MM.1S (cell line): ENCODE measurements around the gene SLC12A7.

ENCODE experiments used
- DNase-seq: peaks from one replicate; pipeline ENCODE4 v3.0.0-alpha.2; 2015
- H2AFZ ChIP-seq: fragments of 300-600 bp; sonication (generic); 2 replicates; pipeline ENCODE4 v1.6.0; 2016; ENCODE audit warnings: antibody characterized with exemption, low read length
- H3F3A ChIP-seq: fragments of 300-600 bp; sonication (generic); 2 replicates; pipeline ENCODE4 v1.6.1; 2016; ENCODE audit warnings: mild to moderate bottlenecking, antibody characterized with exemption, low read length, moderate library complexity, mixed read lengths; ENCODE audit not compliant: insufficient read depth
- H3K27ac ChIP-seq: fragments of 300-600 bp; sonication (generic); 2 replicates; pipeline ENCODE4 v1.5.1; 2016; ENCODE audit warnings: mild to moderate bottlenecking, low read length
- H3K27me3 ChIP-seq: fragments of 300-600 bp; sonication (generic); replicated peaks from 2 replicates; pipeline ENCODE4 v1.6.0; 2016; ENCODE audit warnings: low read length; ENCODE audit not compliant: insufficient read depth
- H3K36me3 ChIP-seq: fragments of 300-600 bp; sonication (generic); replicated peaks from 2 replicates; pipeline ENCODE4 v1.6.1; 2016; ENCODE audit warnings: mild to moderate bottlenecking, low read length, mixed read lengths; ENCODE audit not compliant: insufficient read depth
- H3K4me1 ChIP-seq: fragments of 300-600 bp; sonication (generic); 2 replicates; pipeline ENCODE4 v1.6.1; 2016; ENCODE audit warnings: low read length, mixed read lengths
- H3K4me2 ChIP-seq: fragments of 300-600 bp; sonication (generic); 2 replicates; pipeline ENCODE4 v1.6.0; 2016; ENCODE audit warnings: low read depth, low read length
- H3K4me3 ChIP-seq: fragments of 300-600 bp; sonication (generic); 2 replicates; pipeline ENCODE4 v1.5.1; 2016; ENCODE audit warnings: low read length, mixed read lengths
- H3K79me2 ChIP-seq: fragments of 300-600 bp; sonication (generic); 2 replicates; pipeline ENCODE4 v1.6.1; 2016; ENCODE audit warnings: mixed run types, low read length, mixed read lengths
- H3K9ac ChIP-seq: fragments of 300-600 bp; sonication (generic); 2 replicates; pipeline ENCODE4 v1.6.1; 2016; ENCODE audit warnings: low read length, mixed read lengths
- H3K9me2 ChIP-seq: fragments of 300-600 bp; sonication (generic); replicated peaks from 2 replicates; pipeline ENCODE4 v1.6.1; 2016; ENCODE audit warnings: mild to moderate bottlenecking, low read length, mixed read lengths; ENCODE audit not compliant: insufficient read depth
- H3K9me3 ChIP-seq: fragments of 300-600 bp; sonication (generic); replicated peaks from 2 replicates; pipeline ENCODE4 v1.6.1; 2016; ENCODE audit warnings: mild to moderate bottlenecking, low read length, mixed read lengths; ENCODE audit not compliant: insufficient read depth
- H4K20me1 ChIP-seq: fragments of 300-600 bp; sonication (generic); 2 replicates; pipeline ENCODE4 v1.6.1; 2016; ENCODE audit warnings: mild to moderate bottlenecking, low read length, moderate library complexity, mixed read lengths; ENCODE audit not compliant: insufficient read depth
- EZH2 ChIP-seq: fragments of 300-600 bp; sonication (generic); optimal IDR thresholded peaks from 2 replicates; pipeline ENCODE3; 2017; ENCODE audit warnings: low read depth, mild to moderate bottlenecking, antibody characterized with exemption, low read length, mixed read lengths
- EZH2phosphoT487 ChIP-seq: fragments of 300-600 bp; sonication (generic); IDR thresholded peaks from 2 replicates; pipeline ENCODE4 v1.6.1; 2018; ENCODE audit warnings: antibody characterized with exemption, low read length
- TF ChIP-seq, protein P1 (sequence below): fragments of 300-600 bp; sonication (generic); IDR thresholded peaks from 2 replicates; pipeline ENCODE4 v1.5.1; 2016; ENCODE audit warnings: antibody characterized with exemption, low read length, mixed read lengths

The SLC12A7 gene

GRCh38 chr5:1030801-1031271 lies 81.0 kb downstream of the SLC12A7 start:
- peaks cover 25% of the 10 kb centered on the region for H3K27me3 ChIP-seq
- H3F3A ChIP-seq, result no peaks in the 10 kb centered on the region
- H3K36me3 ChIP-seq, result no peaks in the 10 kb centered on the region
- H2AFZ ChIP-seq, result no peak overlapping the region
- no peak overlapping the region for H3K9ac ChIP-seq
- no peaks in the 10 kb centered on the region for H3K4me1 ChIP-seq
- TF ChIP-seq, protein P1, sequence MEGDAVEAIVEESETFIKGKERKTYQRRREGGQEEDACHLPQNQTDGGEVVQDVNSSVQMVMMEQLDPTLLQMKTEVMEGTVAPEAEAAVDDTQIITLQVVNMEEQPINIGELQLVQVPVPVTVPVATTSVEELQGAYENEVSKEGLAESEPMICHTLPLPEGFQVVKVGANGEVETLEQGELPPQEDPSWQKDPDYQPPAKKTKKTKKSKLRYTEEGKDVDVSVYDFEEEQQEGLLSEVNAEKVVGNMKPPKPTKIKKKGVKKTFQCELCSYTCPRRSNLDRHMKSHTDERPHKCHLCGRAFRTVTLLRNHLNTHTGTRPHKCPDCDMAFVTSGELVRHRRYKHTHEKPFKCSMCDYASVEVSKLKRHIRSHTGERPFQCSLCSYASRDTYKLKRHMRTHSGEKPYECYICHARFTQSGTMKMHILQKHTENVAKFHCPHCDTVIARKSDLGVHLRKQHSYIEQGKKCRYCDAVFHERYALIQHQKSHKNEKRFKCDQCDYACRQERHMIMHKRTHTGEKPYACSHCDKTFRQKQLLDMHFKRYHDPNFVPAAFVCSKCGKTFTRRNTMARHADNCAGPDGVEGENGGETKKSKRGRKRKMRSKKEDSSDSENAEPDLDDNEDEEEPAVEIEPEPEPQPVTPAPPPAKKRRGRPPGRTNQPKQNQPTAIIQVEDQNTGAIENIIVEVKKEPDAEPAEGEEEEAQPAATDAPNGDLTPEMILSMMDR, result no peak
- TF ChIP-seq EZH2phosphoT487, result no peak
- TF ChIP-seq EZH2, result no peak
- no peaks in the 10 kb centered on the region for H3K9me3 ChIP-seq
- no peaks in the 10 kb centered on the region for H4K20me1 ChIP-seq
- no peak for DNase-seq
- H3K79me2 ChIP-seq, result peaks cover 45% of the 10 kb centered on the region
- H3K27ac ChIP-seq, result no peak overlapping the region
- no peaks in the 10 kb centered on the region for H3K9me2 ChIP-seq
- H3K4me3 ChIP-seq, result no peak overlapping the region
- H3K4me2 ChIP-seq, result no peak overlapping the region

GRCh38 chr5:1029945-1030625 lies 81.8 kb downstream of the SLC12A7 start:
- peaks cover 25% of the 10 kb centered on the region for H3K27me3 ChIP-seq
- no peak overlapping the region for H3K27ac ChIP-seq
- no peaks in the 10 kb centered on the region for H3K36me3 ChIP-seq
- peaks cover 45% of the 10 kb centered on the region for H3K79me2 ChIP-seq
- no peaks in the 10 kb centered on the region for H4K20me1 ChIP-seq
- H3K4me3 ChIP-seq, result no peak overlapping the region
- no peaks in the 10 kb centered on the region for H3K9me3 ChIP-seq
- no peak overlapping the region for H2AFZ ChIP-seq
- no peaks in the 10 kb centered on the region for H3F3A ChIP-seq
- DNase-seq, result no peak
- no peaks in the 10 kb centered on the region for H3K4me1 ChIP-seq
- H3K9ac ChIP-seq, result no peak overlapping the region
- TF ChIP-seq EZH2, result no peak
- TF ChIP-seq EZH2phosphoT487, result no peak
- TF ChIP-seq, protein P1, result no peak
- H3K4me2 ChIP-seq, result no peak overlapping the region
- H3K9me2 ChIP-seq, result no peaks in the 10 kb centered on the region

- Histone ChIP-seq H3K9ac (no peak overlapping the region), H3K36me3 (no peaks in the 10 kb centered on the region), H2AFZ (no peak overlapping the region), H3K27ac (no peak overlapping the region), H3F3A (no peaks in the 10 kb centered on the region), H4K20me1 (no peaks in the 10 kb centered on the region), H3K27me3 (peaks cover 25% of the 10 kb centered on the region), H3K9me2 (no peaks in the 10 kb centered on the region), H3K4me2 (no peak overlapping the region), H3K79me2 (peaks cover 45% of the 10 kb centered on the region), H3K4me1 (no peaks in the 10 kb centered on the region), H3K4me3 (no peak overlapping the region), H3K9me3 (no peaks in the 10 kb centered on the region)
- no peak for TF ChIP-seq EZH2
- TF ChIP-seq, protein P1, result no peak
- TF ChIP-seq EZH2phosphoT487, result no peak
- DNase-seq, result no peak
Observed at GRCh38 chr5:1029282-1029944, 82.5 kb downstream of the SLC12A7 start.
